ENCODE results near the gene GYS1.

Gene GYS1

GRCh38 chr19:48965040-48965805 is 27.9 kb downstream of the GYS1 start, which contains the start of gene FTL:
FTL (plus strand) TSS chr19:48965309; CDS start chr19:48965508, 199 bp downstream.
- peak; percentile 78 for DNase-seq (ENCODE audit: low read depth in 2 of 2, low spot score in 1 of 2)

DNA sequence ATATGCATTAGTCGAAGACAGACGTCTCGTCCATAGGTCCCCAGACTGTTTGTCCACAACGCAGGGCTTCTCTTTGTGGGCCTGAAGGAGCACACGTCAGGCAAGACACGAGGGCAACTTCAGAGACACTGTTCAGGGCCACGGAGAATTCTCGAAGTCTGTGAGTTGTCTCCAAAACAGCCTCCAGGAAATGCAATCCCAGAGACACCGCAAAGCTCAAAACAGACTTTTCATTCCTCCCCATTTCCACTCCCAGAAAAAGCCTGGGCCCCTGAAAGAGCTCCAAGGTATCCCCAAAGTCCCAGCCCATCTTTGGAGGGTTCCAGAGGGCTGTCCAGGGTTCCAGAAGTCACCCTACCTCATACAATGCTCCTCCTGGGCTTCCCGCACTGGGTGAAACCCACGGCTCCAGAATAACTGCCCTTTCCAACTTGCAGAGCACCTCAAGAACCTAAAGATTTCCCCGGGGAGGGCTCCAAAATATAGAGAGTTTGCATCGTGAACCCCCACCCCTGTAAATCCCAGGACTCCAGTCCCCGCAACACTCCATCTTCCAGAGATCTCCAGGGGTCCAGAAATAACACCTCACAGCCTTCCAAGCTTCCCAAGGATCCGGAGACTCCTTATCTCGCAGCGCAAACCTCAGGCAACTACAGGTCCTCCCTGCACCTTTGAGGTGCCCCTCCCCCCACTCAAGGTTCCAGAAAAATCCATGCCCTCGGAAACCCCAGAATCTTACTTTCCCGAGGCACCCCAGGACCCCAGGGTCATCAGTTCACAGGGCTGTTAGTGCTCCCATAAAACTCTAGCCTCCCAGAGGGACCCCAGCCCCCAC is 28.7 kb downstream of the GYS1 start:
- DNase-seq (ENCODE audit: low read depth in 2 of 2, low spot score in 1 of 2): no peak

DNA sequence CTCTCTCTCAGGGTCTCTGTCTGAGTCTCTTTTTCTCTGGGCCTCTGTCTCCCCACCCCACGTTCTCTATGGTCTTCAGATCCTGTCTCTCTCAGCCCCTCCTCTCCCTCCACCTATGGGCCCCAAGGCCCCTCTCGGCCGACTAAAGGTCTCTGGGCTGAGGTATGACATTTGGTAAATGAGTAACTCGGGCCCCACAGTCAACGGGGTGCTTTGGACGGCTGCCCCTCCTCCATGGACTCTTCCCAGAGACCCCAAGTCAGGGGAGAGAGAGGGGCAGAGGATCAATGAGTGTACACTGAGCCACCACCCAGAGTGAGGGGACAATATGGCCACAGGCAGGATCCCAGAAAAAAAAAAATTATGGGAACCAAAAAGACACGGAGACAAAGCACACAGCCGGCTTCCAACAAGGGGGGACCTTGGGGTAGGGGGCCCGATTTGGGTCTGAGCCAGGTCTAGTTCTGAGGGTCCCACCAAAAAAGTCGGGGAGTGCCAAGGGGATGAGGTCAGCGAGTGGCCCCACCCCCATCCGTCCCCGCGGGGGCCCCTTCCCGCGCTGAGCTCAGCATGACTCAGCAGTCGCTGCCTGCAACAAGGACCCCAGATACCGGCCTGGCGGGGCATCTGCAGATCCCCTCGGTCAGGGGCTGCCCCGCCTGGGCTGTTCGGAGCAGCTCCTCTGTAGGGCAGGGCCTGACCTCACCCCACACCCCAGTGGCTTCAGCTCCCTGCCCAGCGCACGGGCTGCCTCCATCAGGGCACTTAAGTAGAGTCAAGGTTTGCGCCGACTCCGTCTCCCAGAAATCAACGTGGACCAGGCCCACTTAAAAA is 29.5 kb downstream of the GYS1 start:
- peak in 1 of 2 donors; percentile 38 for DNase-seq (ENCODE audit: low read depth in 2 of 2, low spot score in 1 of 2)

DNA sequence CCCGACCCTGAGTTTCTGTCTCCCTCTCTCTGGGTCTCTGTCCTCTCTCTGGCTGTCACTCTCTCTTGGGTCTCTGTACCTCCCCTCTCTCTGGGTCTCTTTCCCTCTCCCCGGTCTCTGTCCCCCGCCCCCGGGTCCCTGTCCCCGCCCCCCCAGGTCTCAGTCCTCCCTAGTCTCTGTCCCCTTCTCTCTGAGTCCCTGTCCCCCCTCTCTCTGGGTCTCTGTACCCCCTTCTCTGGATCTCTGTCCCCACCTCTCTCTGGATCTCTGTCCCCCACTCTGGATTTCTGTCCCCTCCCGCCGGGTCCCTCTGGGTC is 30.3 kb downstream of the GYS1 start:
- DNase-seq (ENCODE audit: low read depth in 2 of 2, low spot score in 1 of 2): no peak

- DNase-seq (ENCODE audit: low read depth in 2 of 2, low spot score in 1 of 2): no peak
These were observed 30.9 kb downstream of the GYS1 start for GRCh38 chr19:48962029-48962848.

- DNase-seq (ENCODE audit: low read depth in 2 of 2, low spot score in 1 of 2): no peak
These were observed 31.5 kb downstream of the GYS1 start for GRCh38 chr19:48961673-48962028.

DNA sequence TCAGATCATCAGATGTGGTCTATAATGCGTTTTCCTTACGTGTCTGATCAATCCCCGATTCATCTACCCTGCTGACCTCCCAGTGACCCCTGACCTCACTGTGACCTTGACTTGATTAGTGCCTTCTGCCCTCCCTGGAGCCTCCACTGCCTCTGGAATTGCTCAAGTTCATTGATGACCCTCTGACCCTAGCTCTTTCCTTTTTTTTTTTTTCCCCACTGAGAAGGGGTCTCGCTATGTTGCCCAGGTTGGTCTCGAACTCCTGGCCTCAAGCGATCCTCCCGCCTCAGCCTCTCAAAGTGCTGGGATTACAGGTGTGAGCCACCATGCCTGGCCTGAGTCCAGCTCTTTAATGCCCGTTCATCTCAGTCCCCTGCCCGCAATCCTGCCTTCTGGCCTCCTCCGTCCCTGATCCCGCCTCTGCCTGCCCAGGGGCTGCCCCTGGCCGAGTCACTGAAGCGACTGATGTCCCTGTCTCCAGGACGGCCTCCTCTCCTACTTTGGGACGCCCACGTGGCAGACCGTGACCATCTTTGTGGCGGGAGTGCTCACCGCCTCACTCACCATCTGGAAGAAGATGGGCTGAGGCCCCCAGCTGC is 32.0 kb downstream of the GYS1 start:
- DNase-seq (ENCODE audit: low read depth in 2 of 2, low spot score in 1 of 2): no peak

DNA sequence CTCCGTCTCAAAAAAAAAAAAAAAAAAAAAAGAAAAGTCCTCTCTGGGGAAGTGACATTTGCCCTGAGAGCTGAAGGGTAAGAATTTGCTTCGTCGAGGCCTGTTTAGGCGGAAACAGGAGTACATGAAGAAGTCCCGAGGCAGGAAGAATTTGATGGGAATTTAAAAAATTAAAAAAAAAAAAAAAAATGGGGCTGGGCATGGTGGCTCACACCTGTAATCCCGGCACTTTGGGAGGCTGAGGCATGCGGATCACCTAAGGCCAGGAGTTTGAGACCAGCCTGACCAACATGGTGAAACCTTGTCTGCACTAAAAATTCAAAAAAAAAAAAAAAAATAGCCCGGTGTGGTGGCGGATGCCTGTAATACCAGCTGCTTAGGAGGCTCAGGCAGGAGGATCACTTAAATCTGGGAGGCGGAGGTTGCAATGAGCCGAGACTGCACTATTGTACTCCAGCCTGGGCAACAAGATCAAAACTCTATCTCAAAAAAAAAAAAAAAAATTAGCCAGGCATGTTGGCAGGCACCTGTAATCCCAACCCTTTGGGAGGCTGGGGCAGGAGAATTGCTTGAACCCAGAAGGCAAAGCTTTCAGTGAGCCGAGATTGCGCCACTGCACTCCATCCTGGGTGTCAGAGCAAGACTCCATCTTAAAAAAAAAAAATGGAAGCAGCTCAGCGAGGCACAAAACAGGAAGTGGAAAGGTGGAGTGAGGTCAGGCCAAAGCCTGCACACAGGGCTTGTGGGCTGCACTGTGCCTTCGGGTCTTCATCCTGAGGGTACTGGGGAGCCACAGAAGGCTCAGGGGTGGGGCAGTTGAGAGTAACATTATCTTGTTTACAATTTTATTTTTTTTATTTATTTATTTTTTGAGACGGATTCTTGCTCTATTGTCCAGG is 33.5 kb downstream of the GYS1 start:
- DNase-seq (ENCODE audit: low read depth in 2 of 2, low spot score in 1 of 2): no peak

DNA sequence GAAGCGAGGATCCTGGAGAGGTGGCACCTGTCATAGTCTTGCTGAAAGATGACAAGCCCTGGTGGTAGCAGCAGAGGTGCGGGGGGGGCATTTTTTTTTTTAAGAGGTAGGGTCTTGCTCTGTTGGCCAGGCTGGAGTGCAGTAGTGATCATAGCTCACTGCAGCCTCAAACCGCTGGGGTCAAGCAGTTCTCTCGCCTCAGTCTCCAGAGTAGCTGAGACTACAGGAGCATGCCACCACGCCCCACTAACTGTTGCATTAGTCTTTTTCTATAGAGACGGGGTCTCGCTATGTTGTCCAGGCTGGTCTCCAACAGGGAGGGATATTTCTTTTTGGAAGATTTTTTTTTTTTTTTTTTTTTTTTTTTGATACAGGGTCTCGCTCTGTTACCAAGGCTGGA is 35.1 kb downstream of the GYS1 start:
- DNase-seq (ENCODE audit: low read depth in 2 of 2, low spot score in 1 of 2): no peak

DNA sequence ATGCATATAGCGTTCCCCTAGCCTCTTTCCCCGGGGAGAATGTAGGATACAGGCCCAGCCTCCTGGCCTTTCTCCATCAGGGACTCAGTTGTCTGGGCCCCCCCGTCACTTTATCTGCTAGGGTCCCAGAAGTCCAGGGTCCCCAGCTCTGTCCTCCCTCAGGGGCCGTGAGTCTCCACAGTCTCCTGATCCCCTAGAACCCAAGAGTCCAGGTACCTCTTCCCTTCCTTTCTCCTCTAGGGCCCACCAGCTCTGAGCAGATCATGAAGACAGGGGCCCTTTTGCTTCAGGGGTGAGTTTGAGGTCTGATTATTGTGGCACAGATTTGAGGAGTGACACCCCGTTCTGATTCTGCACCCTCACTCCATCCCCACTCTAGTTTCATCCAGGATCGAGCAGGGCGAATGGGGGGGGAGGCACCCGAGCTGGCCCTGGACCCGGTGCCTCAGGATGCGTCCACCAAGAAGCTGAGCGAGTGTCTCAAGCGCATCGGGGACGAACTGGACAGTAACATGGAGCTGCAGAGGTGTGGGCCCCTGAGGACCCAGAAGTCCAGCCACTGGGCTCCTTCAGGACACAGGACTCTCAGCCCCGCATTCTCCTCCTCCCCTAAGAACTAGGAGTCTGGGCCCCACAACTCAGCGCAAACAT is 37.7 kb downstream of the GYS1 start:
- DNase-seq (ENCODE audit: low read depth in 2 of 2, low spot score in 1 of 2): no peak

DNA sequence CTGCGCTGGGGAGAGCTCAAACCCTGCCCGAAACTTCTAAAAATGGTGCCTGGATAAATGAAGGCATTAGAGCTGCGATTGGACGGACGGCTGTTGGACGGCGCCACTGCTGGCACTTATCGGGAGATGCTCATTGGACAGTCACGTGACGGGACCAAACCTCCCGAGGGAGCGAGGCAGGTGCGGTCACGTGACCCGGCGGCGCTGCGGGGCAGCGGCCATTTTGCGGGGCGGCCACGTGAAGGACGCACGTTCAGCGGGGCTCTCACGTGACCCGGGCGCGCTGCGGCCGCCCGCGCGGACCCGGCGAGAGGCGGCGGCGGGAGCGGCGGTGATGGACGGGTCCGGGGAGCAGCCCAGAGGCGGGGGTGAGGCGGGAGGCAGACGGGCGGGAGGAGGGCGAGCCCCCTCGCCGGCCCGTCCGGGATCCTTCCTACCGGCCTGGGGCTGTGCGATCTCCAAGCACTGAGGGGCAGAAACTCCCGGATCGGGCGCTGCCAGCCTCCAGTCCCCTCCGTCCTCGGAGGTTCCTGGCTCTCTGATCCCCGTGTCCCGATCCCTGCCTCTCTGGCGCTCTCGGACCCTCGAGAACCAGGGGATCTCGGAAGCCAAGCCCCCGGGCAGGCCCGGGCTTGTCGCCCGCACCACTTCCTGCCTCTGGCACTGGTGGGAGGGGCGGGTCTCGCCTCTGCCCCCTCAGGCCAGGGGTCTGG is 38.4 kb downstream of the GYS1 start, which contains the start of gene BAX:
Gene BAX (plus strand): TSS at position 281 of the 713 bp plus-strand sequence. CDS start 54 bp downstream, at position 335.
- peak; percentile 66 to 70 for DNase-seq (ENCODE audit: low read depth in 2 of 2, low spot score in 1 of 2)

GRCh38 chr19:48953990-48954594 is 39.0 kb downstream of the GYS1 start:
- no peak for DNase-seq (ENCODE audit: low read depth in 2 of 2, low spot score in 1 of 2)

DNA sequence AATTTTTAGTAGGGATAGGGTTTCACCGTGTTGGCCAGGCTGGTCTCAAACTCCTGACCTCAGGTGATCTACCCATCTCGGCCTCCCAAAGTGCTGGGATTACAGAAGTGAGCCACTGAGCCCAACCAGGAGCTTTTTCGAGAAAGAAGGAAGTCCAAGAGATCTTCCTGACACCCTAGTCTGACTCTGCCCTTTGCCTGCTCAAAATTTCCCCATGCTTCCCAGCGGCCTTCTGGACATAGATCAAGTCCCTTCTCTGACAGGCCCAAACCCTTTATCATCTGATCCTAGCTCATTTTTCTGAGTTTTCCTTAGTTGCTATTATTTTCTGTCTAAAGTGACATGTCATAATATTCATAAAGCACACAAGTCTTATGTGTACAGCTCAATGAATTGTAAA is 40.0 kb downstream of the GYS1 start:
- no peak for DNase-seq (ENCODE audit: low read depth in 2 of 2, low spot score in 1 of 2)

- no peak for DNase-seq (ENCODE audit: low read depth in 2 of 2, low spot score in 1 of 2)
These were observed 42.1 kb downstream of the GYS1 start for GRCh38 chr19:48950830-48951519.

- DNase-seq (ENCODE audit: low read depth in 2 of 2, low spot score in 1 of 2): no peak
These were observed 43.0 kb downstream of the GYS1 start for GRCh38 chr19:48950159-48950558.

- DNase-seq (ENCODE audit: low read depth in 2 of 2, low spot score in 1 of 2): no peak
These were observed 45.9 kb downstream of the GYS1 start for GRCh38 chr19:48947258-48947542.
